HEK293 (cell line): ENCODE results near the gene ZNF408.

Experiments
- CTCF ChIA-PET: fragments of 350-600 bp; formaldehyde crosslinking; extraction: SDS; loops from one replicate; lab custom pipeline; 2021; ENCODE audit warnings: antibody characterized with exemption; lab: Yijun Ruan, JAX
- POLR2A ChIA-PET: fragments of 300-600 bp; formaldehyde crosslinking; extraction: SDS; loops from one replicate; lab custom pipeline; 2020; ENCODE audit warnings: antibody characterized with exemption, inconsistent platforms; lab: Yijun Ruan, JAX
- H3K27ac ChIP-seq: fragments of 200-500 bp; sonication (Bioruptor generic); 2 replicates; pipeline ENCODE4 v1.5.1; 2014; ENCODE audit warnings: low read depth, low read length, control low read depth, inconsistent platforms; ENCODE audit errors: extremely low read depth
- H3K36me3 ChIP-seq, 2 experiments: fragments of 200-500 bp in 1 of 2; sonication (Bioruptor generic) in 1 of 2; 1 replicate in 1 of 2; 2 replicates in 1 of 2; pipeline ENCODE4 v1.5.1; 2014 to 2017; ENCODE audit warnings: inconsistent platforms in 2 of 2, low read length in 2 of 2; ENCODE audit not compliant: control insufficient read depth in 2 of 2, insufficient read depth in 1 of 2
- H3K4me1 ChIP-seq: fragments of 200-500 bp; sonication (Bioruptor generic); 2 replicates; pipeline ENCODE4 v1.5.1; 2014; ENCODE audit warnings: mild to moderate bottlenecking, low read length, inconsistent platforms; ENCODE audit not compliant: control insufficient read depth, insufficient read depth
- H3K4me3 ChIP-seq: 2 replicates; pipeline ENCODE4 v1.5.1; 2011; ENCODE audit warnings: low read depth, mild to moderate bottlenecking, control low read depth, low read length, moderate library complexity
- H3K9me3 ChIP-seq: fragments of 200-500 bp; sonication (Bioruptor generic); 2 replicates; pipeline ENCODE4 v1.5.1; 2014; ENCODE audit warnings: low read depth, low read length, inconsistent platforms; ENCODE audit not compliant: control insufficient read depth, insufficient read depth
- HIC1 ChIP-seq: fragments of 450-650 bp; formaldehyde crosslinking; IDR thresholded peaks from 2 replicates; pipeline ENCODE4 v1.5.1; 2016; ENCODE audit warnings: missing biosample characterization, missing genetic modification characterization
- REPIN1 ChIP-seq: fragments of 450-650 bp; formaldehyde crosslinking; IDR thresholded peaks from 2 replicates; pipeline ENCODE4 v1.5.1; 2017; ENCODE audit warnings: missing biosample characterization, missing genetic modification characterization, low read depth
- SP2 ChIP-seq: fragments of 450-650 bp; formaldehyde crosslinking; IDR thresholded peaks from 2 replicates; pipeline ENCODE4 v1.5.1; 2016; ENCODE audit warnings: missing biosample characterization, missing genetic modification characterization
- TSHZ1 ChIP-seq: fragments of 450-650 bp; formaldehyde crosslinking; IDR thresholded peaks from 2 replicates; pipeline ENCODE4 v1.5.1; 2016; ENCODE audit warnings: missing biosample characterization, missing genetic modification characterization, borderline replicate concordance
- ZBTB49 ChIP-seq: fragments of 450-650 bp; formaldehyde crosslinking; IDR thresholded peaks from 2 replicates; pipeline ENCODE4 v1.5.1; 2016; ENCODE audit warnings: missing biosample characterization, missing genetic modification characterization, low read depth
- ZFP69B ChIP-seq: fragments of 450-650 bp; formaldehyde crosslinking; IDR thresholded peaks from 2 replicates; pipeline ENCODE4 v1.5.1; 2016; ENCODE audit warnings: missing biosample characterization, missing genetic modification characterization
- ZNF133 ChIP-seq: fragments of 450-650 bp; formaldehyde crosslinking; IDR thresholded peaks from 2 replicates; pipeline ENCODE4 v1.5.1; 2016; ENCODE audit warnings: missing biosample characterization, missing genetic modification characterization
- ZNF140 ChIP-seq: fragments of 450-650 bp; formaldehyde crosslinking; IDR thresholded peaks from 2 replicates; pipeline ENCODE4 v1.5.1; 2016; ENCODE audit warnings: missing biosample characterization, missing genetic modification characterization
- ZNF148 ChIP-seq: fragments of 450-650 bp; formaldehyde crosslinking; IDR thresholded peaks from 2 replicates; pipeline ENCODE4 v1.5.0; 2017; ENCODE audit warnings: missing biosample characterization, missing genetic modification characterization, borderline replicate concordance
- ZNF341 ChIP-seq: fragments of 450-650 bp; formaldehyde crosslinking; IDR thresholded peaks from 2 replicates; pipeline ENCODE4; 2016; ENCODE audit warnings: low read depth, missing biosample characterization, missing genetic modification characterization
- ZNF426 ChIP-seq: fragments of 450-650 bp; formaldehyde crosslinking; IDR thresholded peaks from 2 replicates; pipeline ENCODE4 v1.5.1; 2017; ENCODE audit warnings: missing biosample characterization, missing genetic modification characterization, mild to moderate bottlenecking, inconsistent platforms, moderate library complexity
- ZNF433 ChIP-seq: fragments of 450-650 bp; formaldehyde crosslinking; IDR thresholded peaks from 2 replicates; pipeline ENCODE4 v1.5.1; 2016; ENCODE audit warnings: missing biosample characterization, missing genetic modification characterization, low read depth
- ZNF529 ChIP-seq: fragments of 450-650 bp; formaldehyde crosslinking; IDR thresholded peaks from 2 replicates; pipeline ENCODE4 v1.5.1; 2017; ENCODE audit warnings: missing genetic modification characterization, missing biosample characterization; ENCODE audit not compliant: insufficient replicate concordance
- ZNF560 ChIP-seq: fragments of 450-650 bp; formaldehyde crosslinking; IDR thresholded peaks from 2 replicates; pipeline ENCODE4 v1.5.1; 2017; ENCODE audit warnings: missing biosample characterization, missing genetic modification characterization, borderline replicate concordance
- ZNF658 ChIP-seq: fragments of 450-650 bp; formaldehyde crosslinking; IDR thresholded peaks from 2 replicates; pipeline ENCODE4; 2016; ENCODE audit warnings: missing biosample characterization, missing genetic modification characterization
- ZNF701 ChIP-seq: fragments of 450-650 bp; formaldehyde crosslinking; IDR thresholded peaks from 2 replicates; pipeline ENCODE4 v1.5.1; 2016; ENCODE audit warnings: missing biosample characterization, missing genetic modification characterization
- TF ChIP-seq, protein P1 (sequence below): fragments of 450-650 bp; formaldehyde crosslinking; IDR thresholded peaks from 2 replicates; pipeline ENCODE4 v1.5.1; 2016; ENCODE audit warnings: missing biosample characterization, missing genetic modification characterization, low read depth
- TF ChIP-seq, protein P2 (sequence below): fragments of 450-650 bp; formaldehyde crosslinking; IDR thresholded peaks from 2 replicates; pipeline ENCODE4 v1.5.1; 2016; ENCODE audit warnings: missing biosample characterization, missing genetic modification characterization

Gene ZNF408

GRCh38 chr11:46700241-46701077 lies at the start of gene ZNF408, which contains the start of gene ARHGAP1 (continued):
- TF ChIP-seq ZNF148 (tag by site-specific recombination) (no peak), ZNF433 (tag by site-specific recombination) (no peak), REPIN1 (tag by site-specific recombination) (no peak)
- TF ChIP-seq, all 188 proteins: peak for 77

DNA sequence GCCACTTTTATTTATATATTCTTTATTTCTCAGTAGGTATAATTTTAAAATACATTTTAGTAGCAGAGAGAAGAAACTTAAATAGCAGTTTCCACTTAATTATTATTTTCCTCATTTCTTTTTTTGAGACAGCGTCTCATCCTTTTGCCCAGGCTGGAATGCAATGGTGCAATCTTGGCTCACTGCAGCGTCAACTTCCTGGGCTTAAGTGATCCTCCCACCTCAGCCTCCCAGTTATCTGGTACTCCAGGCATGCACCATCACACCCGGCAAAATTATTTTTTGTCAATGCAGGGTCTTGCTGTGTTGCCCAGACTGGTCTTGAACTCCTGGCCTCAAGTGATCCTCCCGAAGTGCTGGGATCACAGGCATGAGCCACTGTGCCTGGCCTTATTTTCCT lies 45.2 kb upstream of the ZNF408 start:
- H3K27ac ChIP-seq: no peak overlapping the region
- H3K36me3 ChIP-seq: peaks cover 24 to 84% of the 10 kb centered on the region in 2 experiments
- no peaks in the 10 kb centered on the region for H3K9me3 ChIP-seq
- CTCF ChIA-PET: no interaction called here
- no peaks in the 10 kb centered on the region for H3K4me1 ChIP-seq
- POLR2A ChIA-PET: no interaction called here
- TF ChIP-seq SP2 (tag by site-specific recombination) (no peak), ZNF426 (tag by site-specific recombination) (no peak), ZNF529 (tag by site-specific recombination) (no peak), ZFP69B (tag by site-specific recombination) (no peak), ZNF140 (tag by site-specific recombination) (no peak), ZNF133 (tag by site-specific recombination) (no peak), ZNF341 (no peak), HIC1 (no peak), ZNF560 (tag by site-specific recombination) (no peak)
- TF ChIP-seq, protein P1, sequence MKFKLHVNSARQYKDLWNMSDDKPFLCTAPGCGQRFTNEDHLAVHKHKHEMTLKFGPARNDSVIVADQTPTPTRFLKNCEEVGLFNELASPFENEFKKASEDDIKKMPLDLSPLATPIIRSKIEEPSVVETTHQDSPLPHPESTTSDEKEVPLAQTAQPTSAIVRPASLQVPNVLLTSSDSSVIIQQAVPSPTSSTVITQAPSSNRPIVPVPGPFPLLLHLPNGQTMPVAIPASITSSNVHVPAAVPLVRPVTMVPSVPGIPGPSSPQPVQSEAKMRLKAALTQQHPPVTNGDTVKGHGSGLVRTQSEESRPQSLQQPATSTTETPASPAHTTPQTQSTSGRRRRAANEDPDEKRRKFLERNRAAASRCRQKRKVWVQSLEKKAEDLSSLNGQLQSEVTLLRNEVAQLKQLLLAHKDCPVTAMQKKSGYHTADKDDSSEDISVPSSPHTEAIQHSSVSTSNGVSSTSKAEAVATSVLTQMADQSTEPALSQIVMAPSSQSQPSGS (tag by site-specific recombination): no peak
- TF ChIP-seq, protein P2, sequence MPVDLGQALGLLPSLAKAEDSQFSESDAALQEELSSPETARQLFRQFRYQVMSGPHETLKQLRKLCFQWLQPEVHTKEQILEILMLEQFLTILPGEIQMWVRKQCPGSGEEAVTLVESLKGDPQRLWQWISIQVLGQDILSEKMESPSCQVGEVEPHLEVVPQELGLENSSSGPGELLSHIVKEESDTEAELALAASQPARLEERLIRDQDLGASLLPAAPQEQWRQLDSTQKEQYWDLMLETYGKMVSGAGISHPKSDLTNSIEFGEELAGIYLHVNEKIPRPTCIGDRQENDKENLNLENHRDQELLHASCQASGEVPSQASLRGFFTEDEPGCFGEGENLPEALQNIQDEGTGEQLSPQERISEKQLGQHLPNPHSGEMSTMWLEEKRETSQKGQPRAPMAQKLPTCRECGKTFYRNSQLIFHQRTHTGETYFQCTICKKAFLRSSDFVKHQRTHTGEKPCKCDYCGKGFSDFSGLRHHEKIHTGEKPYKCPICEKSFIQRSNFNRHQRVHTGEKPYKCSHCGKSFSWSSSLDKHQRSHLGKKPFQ (tag by site-specific recombination): no peak
- no peak overlapping the region for H3K4me3 ChIP-seq

DNA sequence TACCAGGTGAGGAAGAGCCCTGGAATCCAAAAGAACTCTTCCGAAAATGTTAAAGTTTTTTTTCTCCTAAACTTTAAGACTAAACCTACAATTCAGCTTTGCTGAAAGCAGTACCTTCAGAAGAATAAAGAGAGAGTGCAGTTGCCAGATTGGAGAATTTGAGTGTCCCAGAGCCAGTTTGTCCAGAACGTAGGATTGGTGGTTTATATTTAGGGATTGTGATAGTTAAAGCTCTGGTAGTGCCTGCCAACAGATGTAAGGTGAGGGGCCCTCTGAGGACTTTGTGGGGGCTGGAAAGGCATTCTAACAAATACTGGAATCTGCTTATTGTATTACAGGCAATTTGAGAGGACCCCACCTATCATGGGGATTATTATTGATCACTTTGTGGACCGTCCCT lies 43.6 kb upstream of the ZNF408 start:
- H3K36me3 ChIP-seq: peaks cover 17 to 76% of the 10 kb centered on the region in 2 experiments
- H3K4me1 ChIP-seq: no peaks in the 10 kb centered on the region
- no peak for TF ChIP-seq TSHZ1 (tag by site-specific recombination)
- no peak for TF ChIP-seq ZBTB49 (tag by site-specific recombination)
- no peak for TF ChIP-seq ZNF701 (tag by site-specific recombination)
- TF ChIP-seq ZNF658 (tag by site-specific recombination): no peak

More for the DNA sequence above, 43.6 kb upstream of the ZNF408 start:
- POLR2A ChIA-PET: no interaction called here
- Histone ChIP-seq H3K4me3 (no peak overlapping the region), H3K9me3 (no peaks in the 10 kb centered on the region), H3K27ac (no peak overlapping the region)
- CTCF ChIA-PET: interaction anchor here (0.6 to 0.9 kb wide), 2 partner anchors 32 to 1782 kb away, joined by 3 to 4 read pairs; no protein-coding TSS in a partner anchor
